ENCODE measurements around the gene PPTC7.
"Not testable (repeated sequence)": the region's sequence is repeated elsewhere in the genome, so short reads cannot be mapped to it uniquely, and the experiment has no call there.

Gene PPTC7

GRCh38 chr12:110574717-110575230 lies 8.3 kb downstream of the PPTC7 start:
- H3K4ac ChIP-seq (ENCODE audit: low read length); H3K79me1 ChIP-seq (ENCODE audit: low read depth, low read length); H3K36me3 ChIP-seq (replicated peaks in 1 of 2; ENCODE audit: control insufficient read depth in 2 of 2, insufficient read depth in 2 of 2, low read length in 2 of 2); H3K4me3 ChIP-seq (ENCODE audit: low read length in 2 of 2); H3K9ac ChIP-seq (ENCODE audit: low read depth, low read length, poor library complexity); H3K23ac ChIP-seq (ENCODE audit: low read depth, low read length, poor library complexity); H2BK15ac ChIP-seq (ENCODE audit: low read length); H4K8ac ChIP-seq (ENCODE audit: low read depth, low read length); H4K91ac ChIP-seq (ENCODE audit: low read depth, low read length, poor library complexity); H3K4me1 ChIP-seq (ENCODE audit: control insufficient read depth in 2 of 2, insufficient read depth in 1 of 2, low read depth in 1 of 2, low read length in 2 of 2); H2AK5ac ChIP-seq (ENCODE audit: low read depth, low read length); H3K27me3 ChIP-seq (ENCODE audit: control insufficient read depth in 3 of 3, insufficient read depth in 3 of 3, low read depth in 1 of 3, low read length in 3 of 3); H3K14ac ChIP-seq (ENCODE audit: low read length); DNase-seq (ENCODE audit: low spot score); H2BK12ac ChIP-seq (ENCODE audit: low read length); H3K18ac ChIP-seq (ENCODE audit: low read length); H3K9me3 ChIP-seq (replicated peaks in 1 of 2; ENCODE audit: control insufficient read depth in 2 of 2, insufficient read depth in 1 of 2, low read depth in 1 of 2, low read length in 2 of 2); H2AFZ ChIP-seq (ENCODE audit: low read length); H3K27ac ChIP-seq (replicated peaks; ENCODE audit: low read length); H2BK120ac ChIP-seq (ENCODE audit: low read depth, low read length); H3K4me2 ChIP-seq (ENCODE audit: insufficient read depth, low read length, poor library complexity, severe bottlenecking); H2BK5ac ChIP-seq (ENCODE audit: low read length): not testable (repeated sequence)
- no CpG with 5 or more reads among the region's 10 CpGs for WGBS, 2 donors (ENCODE audit: extremely low coverage in 2 of 2, insufficient read length in 2 of 2, insufficient replicate concordance in 1 of 2)

GRCh38 chr12:110574044-110574443 lies 9.1 kb downstream of the PPTC7 start:
- Histone ChIP-seq H3K27me3 (ENCODE audit: control insufficient read depth in 3 of 3, insufficient read depth in 3 of 3, low read depth in 1 of 3, low read length in 3 of 3) (no peaks in the 10 kb centered on the region), H3K36me3 (replicated peaks in 1 of 2; ENCODE audit: control insufficient read depth in 2 of 2, insufficient read depth in 2 of 2, low read length in 2 of 2) (no peaks in the 10 kb centered on the region), H4K8ac (ENCODE audit: low read depth, low read length) (no peak overlapping the region), H2AK5ac (ENCODE audit: low read depth, low read length) (no peak overlapping the region), H3K4ac (ENCODE audit: low read length) (no peak overlapping the region), H3K14ac (ENCODE audit: low read length) (no peak overlapping the region), H3K79me1 (ENCODE audit: low read depth, low read length) (no peaks in the 10 kb centered on the region), H3K9me3 (replicated peaks in 1 of 2; ENCODE audit: control insufficient read depth in 2 of 2, insufficient read depth in 1 of 2, low read depth in 1 of 2, low read length in 2 of 2) (peaks cover 4 to 7% of the 10 kb centered on the region in 2 donors), H2BK15ac (ENCODE audit: low read length) (no peak overlapping the region), H3K23ac (ENCODE audit: low read depth, low read length, poor library complexity) (no peak overlapping the region), H2BK12ac (ENCODE audit: low read length) (no peak overlapping the region), H3K9ac (ENCODE audit: low read depth, low read length, poor library complexity) (no peak overlapping the region), H2BK120ac (ENCODE audit: low read depth, low read length) (no peak overlapping the region), H2BK5ac (ENCODE audit: low read length) (no peak overlapping the region), H3K4me2 (ENCODE audit: insufficient read depth, low read length, poor library complexity, severe bottlenecking) (no peak overlapping the region), H2AFZ (ENCODE audit: low read length) (no peak overlapping the region), H3K18ac (ENCODE audit: low read length) (no peak overlapping the region), H3K4me1 (ENCODE audit: control insufficient read depth in 2 of 2, insufficient read depth in 1 of 2, low read depth in 1 of 2, low read length in 2 of 2) (peaks cover 0 to 4% of the 10 kb centered on the region in 2 donors), H4K91ac (ENCODE audit: low read depth, low read length, poor library complexity) (no peak overlapping the region), H3K4me3 (ENCODE audit: low read length in 2 of 2) (no peak overlapping the region), H3K27ac (replicated peaks; ENCODE audit: low read length) (no peak overlapping the region)
- DNase-seq (ENCODE audit: low spot score): no peak
- WGBS, 2 donors (ENCODE audit: extremely low coverage in 2 of 2, insufficient read length in 2 of 2, insufficient replicate concordance in 1 of 2): no CpG with 5 or more reads among the region's 1 CpG

- not testable (repeated sequence) for H3K4me1 ChIP-seq (ENCODE audit: control insufficient read depth in 2 of 2, insufficient read depth in 1 of 2, low read depth in 1 of 2, low read length in 2 of 2); H3K4me2 ChIP-seq (ENCODE audit: insufficient read depth, low read length, poor library complexity, severe bottlenecking); H3K27ac ChIP-seq (replicated peaks; ENCODE audit: low read length); H3K79me1 ChIP-seq (ENCODE audit: low read depth, low read length); H3K18ac ChIP-seq (ENCODE audit: low read length); H2BK15ac ChIP-seq (ENCODE audit: low read length); DNase-seq (ENCODE audit: low spot score); H3K27me3 ChIP-seq (ENCODE audit: control insufficient read depth in 3 of 3, insufficient read depth in 3 of 3, low read depth in 1 of 3, low read length in 3 of 3); H2BK120ac ChIP-seq (ENCODE audit: low read depth, low read length); H3K4me3 ChIP-seq (ENCODE audit: low read length in 2 of 2); H3K36me3 ChIP-seq (replicated peaks in 1 of 2; ENCODE audit: control insufficient read depth in 2 of 2, insufficient read depth in 2 of 2, low read length in 2 of 2); H4K8ac ChIP-seq (ENCODE audit: low read depth, low read length); H3K14ac ChIP-seq (ENCODE audit: low read length); H3K4ac ChIP-seq (ENCODE audit: low read length); H2AFZ ChIP-seq (ENCODE audit: low read length); H3K9ac ChIP-seq (ENCODE audit: low read depth, low read length, poor library complexity); H4K91ac ChIP-seq (ENCODE audit: low read depth, low read length, poor library complexity); H2BK12ac ChIP-seq (ENCODE audit: low read length); H2BK5ac ChIP-seq (ENCODE audit: low read length); H3K23ac ChIP-seq (ENCODE audit: low read depth, low read length, poor library complexity); H2AK5ac ChIP-seq (ENCODE audit: low read depth, low read length)
- WGBS, 2 donors (ENCODE audit: extremely low coverage in 2 of 2, insufficient read length in 2 of 2, insufficient replicate concordance in 1 of 2): no CpG with 5 or more reads among the region's 16 CpGs
- peaks cover 7 to 11% of the 10 kb centered on the region in 2 donors for H3K9me3 ChIP-seq (replicated peaks in 1 of 2; ENCODE audit: control insufficient read depth in 2 of 2, insufficient read depth in 1 of 2, low read depth in 1 of 2, low read length in 2 of 2)
Observed at GRCh38 chr12:110570798-110571197, 12.3 kb downstream of the PPTC7 start.

- DNase-seq (ENCODE audit: low spot score); H4K8ac ChIP-seq (ENCODE audit: low read depth, low read length); H3K4me2 ChIP-seq (ENCODE audit: insufficient read depth, low read length, poor library complexity, severe bottlenecking); H2BK15ac ChIP-seq (ENCODE audit: low read length); H3K14ac ChIP-seq (ENCODE audit: low read length); H3K23ac ChIP-seq (ENCODE audit: low read depth, low read length, poor library complexity); H3K4me1 ChIP-seq (ENCODE audit: control insufficient read depth in 2 of 2, insufficient read depth in 1 of 2, low read depth in 1 of 2, low read length in 2 of 2); H3K9ac ChIP-seq (ENCODE audit: low read depth, low read length, poor library complexity); H2AK5ac ChIP-seq (ENCODE audit: low read depth, low read length); H3K27ac ChIP-seq (replicated peaks; ENCODE audit: low read length); H3K4me3 ChIP-seq (ENCODE audit: low read length in 2 of 2); H3K27me3 ChIP-seq (ENCODE audit: control insufficient read depth in 3 of 3, insufficient read depth in 3 of 3, low read depth in 1 of 3, low read length in 3 of 3); H3K36me3 ChIP-seq (replicated peaks in 1 of 2; ENCODE audit: control insufficient read depth in 2 of 2, insufficient read depth in 2 of 2, low read length in 2 of 2); H3K4ac ChIP-seq (ENCODE audit: low read length); H2BK12ac ChIP-seq (ENCODE audit: low read length); H2AFZ ChIP-seq (ENCODE audit: low read length); H3K79me1 ChIP-seq (ENCODE audit: low read depth, low read length); H2BK5ac ChIP-seq (ENCODE audit: low read length); H3K18ac ChIP-seq (ENCODE audit: low read length); H2BK120ac ChIP-seq (ENCODE audit: low read depth, low read length); H4K91ac ChIP-seq (ENCODE audit: low read depth, low read length, poor library complexity): not testable (repeated sequence)
- no CpG with 5 or more reads among the region's 2 CpGs for WGBS, 2 donors (ENCODE audit: extremely low coverage in 2 of 2, insufficient read length in 2 of 2, insufficient replicate concordance in 1 of 2)
- peaks cover 7 to 11% of the 10 kb centered on the region in 2 donors for H3K9me3 ChIP-seq (replicated peaks in 1 of 2; ENCODE audit: control insufficient read depth in 2 of 2, insufficient read depth in 1 of 2, low read depth in 1 of 2, low read length in 2 of 2)
Observed at GRCh38 chr12:110569838-110570237, 13.3 kb downstream of the PPTC7 start.

Data from neuronal stem cell (in vitro differentiated cells).